GM04503 (cell line): Measurements from ENCODE around the gene YOD1.

Source experiments
- DNase-seq: peaks from one replicate; pipeline ENCODE4 v3.0.0-alpha.2; 2012; ENCODE audit warnings: low read depth

YOD1 gene

GRCh38 chr1:207006914-207007313, 44.1 kb downstream of the YOD1 start:
- DNase-seq: no peak

- no peak for DNase-seq
These were observed 44.9 kb downstream of the YOD1 start for GRCh38 chr1:207006083-207006482.

GRCh38 chr1:207004931-207005830, 45.8 kb downstream of the YOD1 start:
- DNase-seq: no peak

- no peak for DNase-seq
These were observed 47.8 kb downstream of the YOD1 start for GRCh38 chr1:207003210-207003609.

- no peak for DNase-seq
These were observed 48.3 kb downstream of the YOD1 start for GRCh38 chr1:207002724-207003146.

GRCh38 chr1:207001492-207002245, 49.3 kb downstream of the YOD1 start:
- DNase-seq: no peak

GRCh38 chr1:207000651-207001291, 50.2 kb downstream of the YOD1 start:
- DNase-seq: no peak

- no peak for DNase-seq
These were observed 52.2 kb downstream of the YOD1 start for GRCh38 chr1:206998816-206999215.
